Psoas muscle (tissue), 8 donors: ENCODE measurements around the gene CSRP2. TPM values are rescaled to one million over a fixed set of nuclear protein-coding genes. Genes with fewer than 3 reads are reported as not detected.

Source experiments
- ATAC-seq, 4 donors: fragments of 200-7000 bp; cut with Tn5 transposase; one replicate each; pipeline ENCODE4 v1.9.1; 2020; ENCODE audit warnings: moderate library complexity in 3 of 4, mild to moderate bottlenecking in 2 of 4
- DNase-seq, 2 donors: peaks; one replicate each; pipeline ENCODE4 v3.0.0-alpha.2; 2020
- H3K27ac ChIP-seq: fragments of 200-600 bp; one replicate; pipeline ENCODE4 v1.8.0; 2022
- H3K27me3 ChIP-seq, 3 donors: fragments of 200-600 bp in 1 of 3; one replicate each; pipeline versions ENCODE4 v1.6.1 to v1.8.0; 2013 to 2022; ENCODE audit warnings: low read length in 2 of 3, mild to moderate bottlenecking in 2 of 3, moderate library complexity in 1 of 3; ENCODE audit not compliant: insufficient read depth in 3 of 3
- H3K36me3 ChIP-seq, 2 donors: fragments of 200-600 bp in 1 of 2; one replicate each; pipeline versions ENCODE4 v1.6.1 to v1.8.0; 2013 to 2022; ENCODE audit warnings: low read depth in 1 of 2, mild to moderate bottlenecking in 1 of 2, moderate library complexity in 1 of 2; ENCODE audit not compliant: insufficient read depth in 1 of 2
- H3K4me1 ChIP-seq: fragments of 200-600 bp; one replicate; pipeline ENCODE4 v1.8.0; 2022
- H3K4me3 ChIP-seq: fragments of 200-600 bp; one replicate; pipeline ENCODE4 v1.8.0; 2022; ENCODE audit warnings: mild to moderate bottlenecking
- H3K9me3 ChIP-seq: fragments of 200-600 bp; one replicate; pipeline ENCODE4 v1.8.0; 2022
- WGBS, 3 donors: extraction: QIAGEN DNeasy Blood & Tissue Kit; methylation state at CpG; one replicate each; pipeline versions ENCODE4 v1.1.6 to v1.1.7; 2013; 5-methylcytosine and 5-hydroxymethylcytosine counted together
- intact Hi-C, 2 donors: fragments of 100-400 bp; cut with DNase I; formaldehyde crosslinking; loops; one replicate each; pipeline versions ENCODE4 v1.11.0 to v1.14.2; 2022
- polyA plus RNA-seq, 3 donors: library from polyadenylated mRNA; stranded (reverse); fragments of 200-250 nt; gene quantifications; one replicate each; pipeline ENCODE4 v1.2.3, GENCODE V29; 2013
- total RNA-seq, 4 donors: library from RNA; stranded (reverse); fragmentation: NEBNext Ultra II Directional in 2 of 4; extraction: Animal tissue kit (Norgen Biotek cat#: 25700) in 2 of 4; gene quantifications; one replicate each; pipeline versions ENCODE4 v1.2.1 to v1.2.4, GENCODE V29; 2021 to 2023
- TF ChIP-seq, protein P1 (sequence below): fragments of 200-600 bp; IDR thresholded peaks from one replicate; pipeline ENCODE4 v1.8.0; 2022; ENCODE audit warnings: antibody characterized with exemption
- donor health status: healthy with polysubstance abuse.
- donor health status: DM: no; HTN: no; CAD: no; lungs with moderate emphysema.
- donor health status: Bipolar disorder and iron deficiency.
- donor health status: healthy.
- donor health status: DM: yes; HTN: yes; CAD: no.
- donor health status: DM: no; HTN: no; CAD: no.
- donor health status: DM: no; HTN: no; CAD: no.
- donor health status: DM: yes; HTN: yes; CAD: no.

CSRP2 gene
- total and polyA plus RNA-seq, 7 donors: 5.2 to 22.3 (median 11.4) TPM

DNA sequence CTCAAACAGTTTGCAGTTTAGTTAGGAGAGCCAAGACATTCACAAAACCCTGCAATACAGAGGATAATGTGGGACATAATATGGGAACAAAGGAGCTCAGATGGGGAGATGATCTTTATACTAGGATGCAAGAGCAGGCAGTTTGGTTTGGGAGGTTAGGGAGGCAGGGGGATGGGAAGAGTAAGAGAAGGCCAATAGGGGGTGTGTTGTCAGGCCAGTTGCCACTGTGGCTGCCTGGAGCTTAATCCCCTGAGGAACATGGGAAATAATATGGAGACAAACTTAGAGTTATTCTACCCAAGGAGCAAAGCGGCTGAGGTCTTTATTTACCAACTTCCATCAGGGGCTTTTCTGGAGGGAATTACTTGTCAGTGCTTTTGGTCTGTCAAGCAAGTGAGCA lies 10.0 kb upstream of the CSRP2 start:
- no peak for ATAC-seq
- intact Hi-C loops: no loop called here

DNA sequence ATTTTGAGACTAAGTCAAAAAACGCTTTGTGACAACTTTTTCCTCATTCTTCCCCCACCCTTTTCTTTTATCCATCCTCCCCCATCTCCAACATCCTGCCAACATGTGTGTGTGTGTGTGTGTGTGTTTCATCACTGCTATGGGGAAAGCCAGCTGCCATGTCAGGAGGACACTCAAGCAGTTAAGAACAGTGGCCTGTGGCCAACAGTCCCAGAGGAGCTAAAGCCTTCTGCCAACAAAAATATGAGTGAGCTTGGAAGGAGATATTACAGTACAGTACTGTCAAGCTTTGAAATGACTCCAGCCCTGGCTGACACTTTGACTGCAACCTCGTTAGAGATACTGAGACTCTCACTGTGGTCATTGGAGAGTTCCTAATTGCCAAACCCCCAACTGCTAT lies 5.0 kb upstream of the CSRP2 start:
- Histone ChIP-seq H3K36me3 (no peaks in the 10 kb centered on the region), H3K27me3 (peaks cover 0 to 1% (median 0%) of the 10 kb centered on the region in 3 donors), H3K9me3 (no peaks in the 10 kb centered on the region), H3K27ac (no peak overlapping the region), H3K4me3 (no peak overlapping the region), H3K4me1 (no peaks in the 10 kb centered on the region)
- intact Hi-C loops: no loop called here
- peak; percentile 35 to 53 for DNase-seq
- WGBS, 3 donors: 36 to 39% (median 38%) methylated on average over 2 of the region's 2 CpGs
- TF ChIP-seq, protein P1, sequence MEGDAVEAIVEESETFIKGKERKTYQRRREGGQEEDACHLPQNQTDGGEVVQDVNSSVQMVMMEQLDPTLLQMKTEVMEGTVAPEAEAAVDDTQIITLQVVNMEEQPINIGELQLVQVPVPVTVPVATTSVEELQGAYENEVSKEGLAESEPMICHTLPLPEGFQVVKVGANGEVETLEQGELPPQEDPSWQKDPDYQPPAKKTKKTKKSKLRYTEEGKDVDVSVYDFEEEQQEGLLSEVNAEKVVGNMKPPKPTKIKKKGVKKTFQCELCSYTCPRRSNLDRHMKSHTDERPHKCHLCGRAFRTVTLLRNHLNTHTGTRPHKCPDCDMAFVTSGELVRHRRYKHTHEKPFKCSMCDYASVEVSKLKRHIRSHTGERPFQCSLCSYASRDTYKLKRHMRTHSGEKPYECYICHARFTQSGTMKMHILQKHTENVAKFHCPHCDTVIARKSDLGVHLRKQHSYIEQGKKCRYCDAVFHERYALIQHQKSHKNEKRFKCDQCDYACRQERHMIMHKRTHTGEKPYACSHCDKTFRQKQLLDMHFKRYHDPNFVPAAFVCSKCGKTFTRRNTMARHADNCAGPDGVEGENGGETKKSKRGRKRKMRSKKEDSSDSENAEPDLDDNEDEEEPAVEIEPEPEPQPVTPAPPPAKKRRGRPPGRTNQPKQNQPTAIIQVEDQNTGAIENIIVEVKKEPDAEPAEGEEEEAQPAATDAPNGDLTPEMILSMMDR: no peak
- ATAC-seq: no peak

More for the DNA sequence above, 10.0 kb upstream of the CSRP2 start:
- no peaks in the 10 kb centered on the region for H3K36me3 ChIP-seq
- no peaks in the 10 kb centered on the region for H3K4me1 ChIP-seq
- TF ChIP-seq, protein P1: no peak
- H3K9me3 ChIP-seq: no peaks in the 10 kb centered on the region
- H3K4me3 ChIP-seq: no peak overlapping the region
- 87 to 100% (median 96%) methylated on average over 1 of the region's 1 CpG for WGBS, 3 donors
- H3K27me3 ChIP-seq: peaks cover 0 to 1% (median 0%) of the 10 kb centered on the region in 3 donors
- H3K27ac ChIP-seq: no peak overlapping the region
- no peak for DNase-seq

DNA sequence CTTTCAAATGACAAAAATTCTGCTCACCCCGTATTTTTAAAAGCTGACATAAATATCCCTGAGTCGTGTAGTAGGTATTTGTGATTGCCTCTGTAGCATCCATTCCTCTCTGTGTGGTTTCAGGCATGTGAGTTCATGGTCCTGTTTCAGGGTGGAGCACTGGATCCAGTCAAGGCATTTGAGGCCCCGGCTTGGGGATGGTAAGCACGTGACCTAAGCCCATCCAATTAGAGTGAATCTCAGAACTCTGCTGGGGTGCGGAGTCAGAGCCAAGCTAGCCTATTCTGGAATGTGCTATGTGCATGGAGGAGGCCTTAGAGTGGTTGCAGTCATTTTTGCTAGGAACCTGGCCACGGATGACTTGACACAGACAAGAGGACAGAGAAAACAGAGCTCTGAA lies 4.3 kb upstream of the CSRP2 start:
- Histone ChIP-seq H3K4me1 (no peaks in the 10 kb centered on the region), H3K27ac (no peak overlapping the region), H3K36me3 (no peaks in the 10 kb centered on the region), H3K4me3 (no peak overlapping the region), H3K27me3 (peaks cover 0 to 1% (median 0%) of the 10 kb centered on the region in 3 donors), H3K9me3 (no peaks in the 10 kb centered on the region)
- WGBS, 3 donors: 83 to 91% (median 84%) methylated on average over 6 of the region's 6 CpGs
- intact Hi-C loops: no loop called here
- TF ChIP-seq, protein P1: no peak
- no peak for ATAC-seq
- DNase-seq: no peak

DNA sequence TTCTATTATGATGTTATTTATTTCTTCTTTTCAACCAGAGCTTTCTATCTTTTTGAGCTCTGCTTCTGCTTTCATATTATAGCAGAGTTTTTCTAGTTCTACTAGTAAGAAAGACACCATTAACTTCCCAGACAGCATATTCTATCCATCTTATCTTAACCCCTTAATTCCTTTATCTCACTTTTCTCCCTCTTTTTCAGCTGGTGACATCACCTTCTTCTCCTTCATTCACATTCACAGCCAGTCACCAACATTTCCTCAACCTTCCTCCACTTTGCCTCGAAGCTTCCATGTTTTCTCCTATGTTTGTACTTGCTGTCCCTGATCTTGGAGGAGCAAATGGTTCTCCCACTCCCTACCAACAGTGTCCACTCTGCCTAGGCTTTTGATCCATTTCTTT lies 3.5 kb upstream of the CSRP2 start:
- Histone ChIP-seq H3K36me3 (no peaks in the 10 kb centered on the region), H3K4me1 (no peaks in the 10 kb centered on the region), H3K27me3 (peaks cover 0 to 1% (median 0%) of the 10 kb centered on the region in 3 donors), H3K4me3 (no peak overlapping the region), H3K27ac (no peak overlapping the region), H3K9me3 (no peaks in the 10 kb centered on the region)
- 83 to 89% (median 89%) methylated on average over 1 of the region's 1 CpG for WGBS, 3 donors
- ATAC-seq (no peak), DNase-seq (no peak)
- intact Hi-C loops: no loop called here
- TF ChIP-seq, protein P1: no peak

DNA sequence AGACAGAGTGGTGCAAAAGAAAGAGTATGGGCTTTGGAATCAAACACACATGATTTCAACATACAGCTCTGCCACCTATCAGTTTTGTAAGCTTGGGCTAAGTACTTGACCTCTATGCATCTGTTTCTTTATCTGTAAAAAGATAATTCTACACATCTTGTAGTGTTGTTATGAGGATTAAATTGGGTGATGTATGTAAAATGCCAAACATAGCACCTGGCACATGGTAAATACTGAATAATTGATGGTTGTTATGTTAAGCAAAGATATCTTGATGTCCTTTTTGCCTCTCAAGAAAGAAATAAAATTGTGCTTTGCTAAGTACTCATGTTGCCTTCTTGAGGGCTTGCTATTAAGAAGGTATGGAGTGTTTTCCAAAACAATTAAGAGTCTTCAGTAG lies 2.3 kb upstream of the CSRP2 start:
- intact Hi-C loops: no loop called here
- TF ChIP-seq, protein P1: no peak
- no peaks in the 10 kb centered on the region for H3K4me1 ChIP-seq
- no peaks in the 10 kb centered on the region for H3K27me3 ChIP-seq
- DNase-seq (no peak), ATAC-seq (no peak)
- no peak overlapping the region for H3K4me3 ChIP-seq
- no peak overlapping the region for H3K27ac ChIP-seq
- H3K36me3 ChIP-seq: no peaks in the 10 kb centered on the region
- H3K9me3 ChIP-seq: no peaks in the 10 kb centered on the region
